OCI-LY7 (cell line): ENCODE results near the gene FAM9A. TPM values are rescaled to one million over a fixed set of nuclear protein-coding genes. Genes with fewer than 3 reads are reported as not detected.
"Not testable (repeated sequence)": the region's sequence is repeated elsewhere in the genome, so short reads cannot be mapped to it uniquely, and the experiment has no call there.

Experiments
- BruUV-seq: library from RNA; stranded (reverse); fragments of 400-500 nt; replicated peaks from 2 replicates; lab custom pipeline; 2021; lab: Mats Ljungman, UMichigan
- CTCF ChIA-PET: fragments of 300-600 bp; sonication (Branson Sonifier 250); formaldehyde crosslinking; loops from one replicate; lab custom pipeline; 2022; ENCODE audit warnings: antibody characterized with exemption; ENCODE audit not compliant: unreplicated experiment; lab: Charles Lee
- POLR2A ChIA-PET: fragments of 300-600 bp; sonication (Branson Sonifier 250); formaldehyde crosslinking; loops from one replicate; lab custom pipeline; 2022; ENCODE audit warnings: antibody characterized with exemption; lab: Charles Lee
- DNase-seq: peaks from one replicate; pipeline ENCODE4 v3.0.0-alpha.2; 2015; ENCODE audit warnings: low spot score
- H2AFZ ChIP-seq: fragments of 200-600 bp; sonication (generic), shearing (Covaris generic); 2 replicates; pipeline ENCODE4 v1.6.1; 2014; ENCODE audit warnings: mild to moderate bottlenecking, antibody characterized with exemption, low read length, moderate library complexity
- H3K27ac ChIP-seq: fragments of 200-600 bp; sonication (generic); 2 replicates; pipeline ENCODE4 v1.5.1; 2014; ENCODE audit warnings: mixed run types, low read depth, mild to moderate bottlenecking, moderate library complexity, low read length, inconsistent platforms; ENCODE audit not compliant: poor library complexity, severe bottlenecking
- H3K36me3 ChIP-seq: fragments of 200-600 bp; sonication (generic); 2 replicates; pipeline ENCODE4 v1.6.1; 2014; ENCODE audit warnings: mild to moderate bottlenecking, antibody characterized with exemption, low read length, moderate library complexity, mixed read lengths; ENCODE audit not compliant: insufficient read depth
- H3K4me1 ChIP-seq: fragments of 200-600 bp; sonication (generic); 2 replicates; pipeline ENCODE4 v1.5.1; 2014; ENCODE audit warnings: mild to moderate bottlenecking, low read length; ENCODE audit not compliant: insufficient read depth, poor library complexity, severe bottlenecking
- H3K4me2 ChIP-seq: fragments of 200-600 bp; sonication (generic); 2 replicates; pipeline ENCODE4 v1.6.1; 2014; ENCODE audit warnings: mild to moderate bottlenecking, low read length
- H3K4me3 ChIP-seq: fragments of 200-600 bp; sonication (generic); 2 replicates; pipeline ENCODE4 v1.5.1; 2014; ENCODE audit warnings: mild to moderate bottlenecking, low read depth, low read length; ENCODE audit not compliant: poor library complexity, severe bottlenecking
- H3K79me2 ChIP-seq: fragments of 200-600 bp; sonication (generic); 2 replicates; pipeline ENCODE4 v1.6.1; 2016; ENCODE audit warnings: low read depth, mild to moderate bottlenecking, low read length, moderate library complexity, mixed read lengths; ENCODE audit not compliant: insufficient read depth
- H3K9me2 ChIP-seq: fragments of 200-600 bp; sonication (generic); 2 replicates; pipeline ENCODE4 v1.6.1; 2016; ENCODE audit warnings: mild to moderate bottlenecking, low read length, mixed read lengths; ENCODE audit not compliant: insufficient read depth
- H3K9me3 ChIP-seq: fragments of 200-600 bp; sonication (generic); 2 replicates; pipeline ENCODE4 v1.6.1; 2014; ENCODE audit warnings: mild to moderate bottlenecking, mixed run types, low read length, mixed read lengths
- H4K20me1 ChIP-seq: fragments of 200-600 bp; sonication (generic); 2 replicates; pipeline ENCODE4 v1.6.1; 2014; ENCODE audit warnings: mild to moderate bottlenecking, antibody characterized with exemption, low read length, moderate library complexity, mixed read lengths; ENCODE audit not compliant: insufficient read depth
- EZH2phosphoT487 ChIP-seq: fragments of 200-600 bp; sonication (generic); IDR thresholded peaks from 2 replicates; pipeline ENCODE4 v1.6.1; 2018; ENCODE audit warnings: low read depth, borderline replicate concordance, mild to moderate bottlenecking, mixed run types, antibody characterized with exemption, low read length, moderate library complexity, mixed read lengths
- intact Hi-C: fragments of 100-400 bp; cut with micrococcal nuclease; formaldehyde crosslinking; loops from one replicate; pipeline ENCODE4 v1.10.0; 2022; ENCODE audit not compliant: unreplicated experiment
- total RNA-seq, 2 experiments: library from RNA; depleted of rRNA in 1 of 2; stranded (reverse); fragments of >200 nt in 1 of 2; shearing (Covaris generic) in 1 of 2; gene quantifications; 2 replicates each; pipeline ENCODE4 v1.2.3, GENCODE V29; 2014 to 2022
- TF ChIP-seq, protein P1 (sequence below): fragments of 200-600 bp; sonication (generic); conservative IDR thresholded peaks from 2 replicates; pipeline ENCODE4 v1.5.1; 2014; ENCODE audit warnings: mild to moderate bottlenecking, antibody characterized with exemption, low read length, moderate library complexity, mixed read lengths

The FAM9A gene
- total RNA-seq, 2 experiments from 2014 or later = not detected

DNA sequence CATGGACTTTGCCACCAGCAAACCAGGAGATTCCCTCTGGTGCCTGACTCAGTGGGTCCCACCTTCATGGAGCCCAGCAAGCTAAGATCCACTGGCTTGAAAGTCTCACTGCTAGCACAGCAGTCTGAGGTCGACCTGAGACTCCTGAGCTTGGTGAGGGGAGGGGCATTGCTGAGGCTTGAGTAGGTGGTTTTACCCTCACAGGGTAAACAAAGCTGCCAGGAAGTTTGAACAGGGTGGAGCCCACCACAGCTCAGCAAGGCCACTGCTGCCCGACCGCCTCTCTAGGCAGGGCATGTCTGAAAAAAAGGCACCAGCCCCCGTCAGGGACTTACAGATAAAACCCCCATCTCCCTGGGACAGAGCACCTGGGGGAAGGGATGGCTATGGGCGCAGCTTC lies 28.1 kb downstream of the FAM9A start:
- Histone ChIP-seq H3K4me1 (no peaks in the 10 kb centered on the region), H2AFZ (no peak overlapping the region), H3K36me3 (no peaks in the 10 kb centered on the region), H3K9me2 (no peaks in the 10 kb centered on the region), H4K20me1 (no peaks in the 10 kb centered on the region), H3K27ac (no peak overlapping the region), H3K9me3 (no peaks in the 10 kb centered on the region), H3K79me2 (no peaks in the 10 kb centered on the region), H3K4me2 (no peak overlapping the region), H3K4me3 (no peak overlapping the region)
- TF ChIP-seq, protein P1, sequence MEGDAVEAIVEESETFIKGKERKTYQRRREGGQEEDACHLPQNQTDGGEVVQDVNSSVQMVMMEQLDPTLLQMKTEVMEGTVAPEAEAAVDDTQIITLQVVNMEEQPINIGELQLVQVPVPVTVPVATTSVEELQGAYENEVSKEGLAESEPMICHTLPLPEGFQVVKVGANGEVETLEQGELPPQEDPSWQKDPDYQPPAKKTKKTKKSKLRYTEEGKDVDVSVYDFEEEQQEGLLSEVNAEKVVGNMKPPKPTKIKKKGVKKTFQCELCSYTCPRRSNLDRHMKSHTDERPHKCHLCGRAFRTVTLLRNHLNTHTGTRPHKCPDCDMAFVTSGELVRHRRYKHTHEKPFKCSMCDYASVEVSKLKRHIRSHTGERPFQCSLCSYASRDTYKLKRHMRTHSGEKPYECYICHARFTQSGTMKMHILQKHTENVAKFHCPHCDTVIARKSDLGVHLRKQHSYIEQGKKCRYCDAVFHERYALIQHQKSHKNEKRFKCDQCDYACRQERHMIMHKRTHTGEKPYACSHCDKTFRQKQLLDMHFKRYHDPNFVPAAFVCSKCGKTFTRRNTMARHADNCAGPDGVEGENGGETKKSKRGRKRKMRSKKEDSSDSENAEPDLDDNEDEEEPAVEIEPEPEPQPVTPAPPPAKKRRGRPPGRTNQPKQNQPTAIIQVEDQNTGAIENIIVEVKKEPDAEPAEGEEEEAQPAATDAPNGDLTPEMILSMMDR = no peak
- no peak for TF ChIP-seq EZH2phosphoT487
- ChIA-PET POLR2A (no interaction called here), CTCF (no interaction called here)
- BruUV-seq = no TSS peak
- no peak for DNase-seq
- intact Hi-C loops = no loop called here

DNA sequence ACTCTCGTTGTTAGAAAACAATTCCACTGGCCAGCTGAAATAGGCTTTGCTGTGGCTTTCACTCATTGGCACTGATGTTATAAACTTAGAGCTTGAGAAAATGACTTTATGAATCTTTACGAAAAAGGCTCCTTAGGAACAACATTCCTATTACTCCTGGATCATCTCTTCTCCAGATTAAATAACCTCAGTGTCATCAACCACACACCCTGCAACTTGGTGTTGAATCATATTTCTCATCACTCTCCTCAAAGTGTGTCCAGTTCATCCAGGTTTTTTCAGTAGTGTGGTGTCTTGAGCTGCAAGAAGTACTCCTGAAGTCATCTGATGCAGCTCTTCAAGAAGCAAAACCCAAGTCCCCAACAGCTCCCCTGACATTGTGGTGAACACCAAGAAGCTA lies 41.2 kb downstream of the FAM9A start:
- TF ChIP-seq EZH2phosphoT487 = no peak
- TF ChIP-seq, protein P1 = no peak
- intact Hi-C loops = no loop called here
- CTCF ChIA-PET = no interaction called here

DNA sequence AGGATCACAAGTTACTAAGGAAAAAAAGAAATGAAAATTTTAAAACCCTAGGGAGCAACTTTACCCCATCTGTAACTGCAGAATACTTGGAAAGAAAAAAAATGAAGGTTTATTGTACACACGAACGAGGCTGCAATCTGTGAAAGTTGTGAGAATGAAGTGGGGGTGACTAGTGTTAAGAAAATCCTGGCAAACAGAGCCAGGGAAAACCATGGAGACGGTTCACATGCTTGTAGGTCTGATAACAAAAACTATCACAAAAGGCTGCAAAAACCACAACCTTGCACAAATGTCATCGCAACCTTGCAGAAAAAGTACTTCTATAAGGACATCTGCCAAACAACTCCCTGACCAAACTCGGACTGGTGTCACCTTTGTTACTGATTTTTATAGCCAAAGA lies 42.5 kb downstream of the FAM9A start:
- intact Hi-C loops, DNase-seq, H3K4me2 ChIP-seq: not testable (repeated sequence)

More for the DNA sequence above, 41.2 kb downstream of the FAM9A start:
- Histone ChIP-seq H2AFZ (no peak overlapping the region), H3K4me1 (no peaks in the 10 kb centered on the region), H3K27ac (no peak overlapping the region), H3K4me2 (no peak overlapping the region), H3K9me2 (no peaks in the 10 kb centered on the region), H3K4me3 (no peak overlapping the region), H3K79me2 (no peaks in the 10 kb centered on the region), H4K20me1 (no peaks in the 10 kb centered on the region), H3K9me3 (no peaks in the 10 kb centered on the region), H3K36me3 (no peaks in the 10 kb centered on the region)
- POLR2A ChIA-PET = no interaction called here
- BruUV-seq = no TSS peak
- DNase-seq = no peak

DNA sequence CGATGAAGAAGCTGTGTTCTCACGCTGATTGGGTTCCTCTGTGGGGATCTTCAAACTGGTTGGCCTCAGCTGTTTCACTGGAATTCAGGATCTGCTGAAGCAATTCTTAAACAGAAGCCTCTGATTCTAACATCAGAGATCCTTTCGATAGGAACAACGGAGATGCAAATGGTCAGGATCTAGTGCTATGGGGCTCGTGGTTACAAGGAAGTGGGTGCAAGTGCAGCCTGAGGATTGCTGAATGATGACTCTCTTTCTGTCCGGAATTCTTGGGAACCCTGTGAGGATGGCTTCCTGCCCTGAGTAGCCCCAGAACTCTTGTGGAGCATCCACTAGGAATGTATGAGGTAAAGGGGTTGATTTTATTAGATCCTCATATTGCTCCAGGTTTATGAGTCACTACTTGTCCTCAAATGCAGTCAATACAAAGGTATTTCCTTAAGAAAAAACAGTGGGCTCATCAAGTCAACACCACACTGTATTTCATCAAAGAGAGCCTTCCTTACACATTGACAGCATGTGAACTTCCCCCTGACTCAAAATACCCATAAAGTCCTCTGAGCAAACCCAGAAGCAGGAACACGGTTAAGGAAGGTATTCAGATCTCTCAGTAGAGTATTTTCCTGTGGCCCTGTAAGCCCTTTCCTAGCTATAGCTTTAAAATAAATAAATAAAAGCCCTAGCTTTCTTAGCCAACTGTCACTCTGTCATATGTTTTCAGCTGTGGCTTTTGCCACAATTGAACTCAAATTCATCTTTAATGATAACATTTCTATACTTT lies 43.4 kb downstream of the FAM9A start:
- H3K4me2 ChIP-seq, H4K20me1 ChIP-seq, H3K9me3 ChIP-seq, H3K4me1 ChIP-seq, H3K79me2 ChIP-seq, POLR2A ChIA-PET, H2AFZ ChIP-seq, DNase-seq, intact Hi-C loops, H3K27ac ChIP-seq, BruUV-seq, H3K36me3 ChIP-seq, H3K9me2 ChIP-seq, H3K4me3 ChIP-seq, CTCF ChIA-PET: not testable (repeated sequence)

More for the DNA sequence above, 42.5 kb downstream of the FAM9A start:
- H3K36me3 ChIP-seq, H3K4me3 ChIP-seq, POLR2A ChIA-PET, H3K27ac ChIP-seq, CTCF ChIA-PET, H2AFZ ChIP-seq, H3K9me2 ChIP-seq, H4K20me1 ChIP-seq, H3K79me2 ChIP-seq, BruUV-seq, H3K9me3 ChIP-seq, H3K4me1 ChIP-seq: not testable (repeated sequence)
